GM18867 (cell line): ENCODE measurements around the gene KCNK6.
"Not testable (repeated sequence)": the region's sequence is repeated elsewhere in the genome, so short reads cannot be mapped to it uniquely, and the experiment has no call there.

Source experiments
- ATAC-seq: cut with Tn5 transposase; IDR thresholded peaks from one replicate; pipeline ENCODE4 v1.9.1; 2021; ENCODE audit warnings: mild to moderate bottlenecking, moderate library complexity; ENCODE audit not compliant: unreplicated experiment

KCNK6 gene

DNA sequence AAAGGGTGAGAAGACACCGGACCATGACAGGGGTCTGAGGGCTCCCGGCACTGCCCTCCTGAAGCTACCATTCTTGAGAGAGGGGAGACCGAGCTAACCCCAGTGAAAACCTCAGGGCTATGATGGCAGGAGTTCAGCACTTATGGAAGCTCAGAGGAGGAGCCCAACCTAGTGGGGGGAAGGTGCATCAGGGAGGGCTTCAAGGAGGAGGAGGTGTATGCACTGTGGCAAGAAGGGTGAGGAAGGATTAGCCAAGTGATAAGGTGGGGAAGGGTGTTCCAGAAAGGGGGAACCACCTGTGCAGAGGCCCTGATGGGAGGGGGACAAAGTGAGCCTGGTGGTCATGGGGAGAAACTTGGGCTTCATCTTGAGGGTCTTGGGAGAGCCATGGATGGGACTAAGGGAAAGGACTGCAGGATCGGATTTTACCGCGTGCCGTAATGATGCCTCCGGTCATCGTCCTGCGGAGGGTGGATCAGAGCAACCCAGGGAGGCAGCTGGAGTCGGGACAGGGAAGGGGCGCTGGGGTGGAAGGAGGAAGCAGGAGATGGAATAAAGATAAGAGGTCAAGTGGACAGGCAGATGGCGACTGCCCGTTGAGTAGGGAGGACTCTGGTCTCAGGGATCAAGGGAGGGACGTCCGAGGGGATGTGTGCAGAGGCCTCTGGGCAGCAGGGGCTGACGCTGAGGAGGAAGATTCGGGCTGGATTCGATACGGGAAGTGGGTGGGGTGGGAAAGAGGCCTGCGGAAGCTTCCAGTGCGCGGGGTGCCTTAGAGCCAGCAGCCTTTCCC is 41.4 kb downstream of the KCNK6 start:
- ATAC-seq, result no peak

DNA sequence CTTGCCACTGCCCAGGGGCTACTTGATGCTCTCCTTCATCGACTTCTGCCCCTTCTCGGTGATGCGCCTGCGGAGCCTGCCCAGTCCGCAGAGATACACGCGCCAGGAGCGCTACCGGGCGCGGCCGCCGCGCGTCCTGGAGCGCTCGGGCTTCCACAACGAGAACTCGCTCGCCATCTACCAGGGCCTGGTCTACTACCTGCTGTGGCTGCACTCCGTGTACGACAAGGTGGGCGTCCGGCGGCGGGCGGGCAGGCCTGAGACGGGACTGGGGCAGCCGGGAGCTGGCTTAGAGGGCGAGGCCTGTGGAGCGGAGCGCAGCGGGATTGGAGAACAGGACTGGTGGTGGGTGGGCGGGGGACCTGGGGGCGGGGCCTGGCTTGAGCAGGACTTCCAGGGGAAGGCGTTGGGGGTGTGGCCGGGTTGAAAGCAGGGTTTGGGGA is 42.0 kb downstream of the KCNK6 start:
- peak; percentile 52 for ATAC-seq

DNA sequence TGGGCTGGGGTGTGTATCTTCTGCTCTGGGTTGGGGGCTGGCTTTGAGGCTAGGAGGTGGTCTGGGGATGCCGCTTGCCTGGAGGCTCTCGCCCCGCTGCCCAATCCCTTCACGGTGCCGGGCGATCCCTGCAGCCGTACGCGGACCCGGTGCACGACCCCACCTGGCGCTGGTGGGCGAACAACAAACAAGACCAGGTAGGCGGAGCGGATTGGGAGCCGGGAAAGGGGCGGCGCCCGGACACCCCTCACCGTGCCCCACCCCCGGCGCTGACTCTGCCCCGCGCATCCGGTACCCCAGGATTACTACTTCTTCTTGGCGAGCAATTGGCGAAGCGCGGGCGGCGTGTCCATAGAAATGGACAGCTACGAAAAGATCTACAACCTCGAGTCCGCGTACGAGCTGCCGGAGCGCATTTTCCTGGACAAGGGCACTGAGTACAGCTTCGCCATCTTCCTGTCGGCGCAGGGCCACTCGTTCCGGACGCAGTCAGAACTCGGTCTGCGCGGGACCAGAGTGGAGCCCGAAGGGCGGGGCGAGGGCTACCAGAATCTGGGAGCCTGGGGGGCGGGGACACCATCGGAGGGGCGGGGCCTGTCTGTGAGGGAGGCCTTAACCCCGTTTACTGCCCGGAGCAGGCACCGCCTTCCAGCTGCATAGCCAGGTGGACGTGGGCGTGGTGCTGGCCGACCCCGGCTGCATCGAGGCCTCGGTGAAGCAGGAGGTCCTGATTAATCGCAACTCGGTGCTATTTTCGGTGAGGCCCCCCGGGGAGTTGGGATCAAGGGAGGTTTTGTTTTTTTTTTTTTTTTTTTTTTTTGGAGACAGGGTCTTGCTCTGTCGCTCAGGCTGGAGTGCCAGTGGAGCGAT is 42.7 kb downstream of the KCNK6 start:
- ATAC-seq, result peak; percentile 47

GRCh38 chr19:38362946-38363688 is 43.5 kb downstream of the KCNK6 start:
- not testable (repeated sequence) for ATAC-seq

DNA sequence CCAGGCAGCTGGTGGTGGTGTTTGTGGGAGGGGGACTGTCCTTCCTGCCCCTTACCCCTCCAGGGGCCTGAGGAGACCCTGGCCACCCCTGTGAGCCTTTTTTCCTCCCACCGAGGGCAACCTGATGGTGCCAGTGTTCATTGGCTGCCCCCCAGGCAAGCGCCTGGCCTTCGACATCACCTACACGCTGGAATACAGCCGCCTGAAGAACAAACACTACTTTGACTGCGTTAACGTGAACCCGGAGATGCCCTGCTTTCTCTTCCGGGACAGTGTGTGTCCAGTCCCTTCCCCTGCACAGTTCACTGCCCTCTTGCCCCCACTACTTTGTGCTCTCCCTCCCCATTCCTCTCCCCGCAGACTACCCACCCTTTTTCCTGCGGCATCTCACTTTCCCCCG is 47.4 kb downstream of the KCNK6 start:
- ATAC-seq, result no peak

DNA sequence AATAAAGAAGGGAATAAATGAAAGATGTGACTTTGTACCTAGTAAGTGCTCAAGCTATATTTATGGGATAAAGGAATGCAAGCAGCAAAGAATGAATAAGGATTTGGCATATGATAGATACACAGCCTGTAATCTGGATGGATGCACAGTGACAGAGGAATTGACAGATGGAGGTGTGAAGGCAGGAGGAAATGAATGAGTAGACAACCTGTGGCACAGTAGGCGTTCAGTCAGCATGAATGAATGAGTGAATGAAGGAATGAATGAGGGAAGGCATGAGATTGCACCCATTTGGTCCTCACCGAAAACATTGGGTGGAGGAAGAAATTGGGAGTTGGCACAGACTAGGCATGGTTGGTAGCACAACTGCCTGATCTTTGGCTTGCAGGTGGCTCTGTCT is 49.9 kb downstream of the KCNK6 start:
- no peak for ATAC-seq

DNA sequence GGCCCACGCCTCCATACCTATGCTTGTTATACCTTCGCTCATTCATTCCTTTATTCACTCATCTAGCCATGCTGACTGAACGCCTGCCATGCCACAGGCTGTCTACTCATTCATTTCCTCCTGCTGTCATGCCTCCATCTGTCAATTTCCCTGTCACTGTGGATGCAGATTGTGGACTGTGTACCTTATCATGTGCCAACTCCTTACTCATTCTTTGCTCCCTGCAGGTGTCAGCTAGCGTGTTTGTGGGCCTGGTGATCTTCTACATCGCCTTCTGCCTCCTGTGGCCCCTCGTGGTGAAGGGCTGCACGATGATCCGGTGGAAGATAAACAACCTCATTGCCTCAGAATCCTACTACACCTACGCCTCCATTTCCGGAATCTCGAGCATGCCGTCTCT is 50.7 kb downstream of the KCNK6 start:
- no peak for ATAC-seq

DNA sequence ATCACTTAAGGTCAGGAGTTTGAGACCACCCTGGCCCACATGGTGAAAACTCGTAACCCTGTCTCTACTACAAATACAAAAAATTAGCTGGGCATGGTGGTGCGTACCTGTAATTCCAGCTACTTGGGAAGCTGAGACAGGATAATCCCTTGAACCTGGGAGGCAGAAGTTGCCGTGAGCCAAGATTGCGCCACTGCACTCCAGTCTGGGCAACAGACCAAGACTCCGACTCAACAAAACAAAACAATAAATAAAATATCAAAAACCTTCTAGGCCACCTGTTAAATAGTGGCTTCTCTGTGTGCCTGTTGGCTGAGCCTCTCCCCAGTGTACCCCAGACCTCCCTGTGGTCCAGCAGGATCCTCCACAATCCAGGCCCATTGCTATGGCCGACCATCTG is 51.4 kb downstream of the KCNK6 start:
- ATAC-seq, result no peak

DNA sequence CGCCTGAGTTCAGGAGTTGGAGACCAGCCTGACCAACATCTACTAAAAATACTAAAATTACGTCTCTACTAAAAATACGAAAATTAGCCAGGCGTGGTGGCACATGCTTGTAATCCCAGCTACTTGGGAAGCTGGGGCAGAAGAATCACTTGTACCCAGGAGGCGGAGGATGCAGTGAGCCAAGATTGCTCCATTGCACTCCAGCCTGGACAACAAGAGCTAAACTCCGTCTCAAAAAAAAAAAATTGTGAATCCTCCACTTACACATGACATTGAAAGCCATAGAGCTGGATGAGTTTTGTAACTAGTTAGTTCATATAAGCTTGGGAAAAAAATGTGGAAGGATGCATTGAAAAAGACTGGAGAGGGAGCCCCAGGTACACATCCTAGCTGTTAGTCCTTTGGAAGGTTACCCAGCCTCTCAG is 54.3 kb downstream of the KCNK6 start:
- ATAC-seq, result no peak

DNA sequence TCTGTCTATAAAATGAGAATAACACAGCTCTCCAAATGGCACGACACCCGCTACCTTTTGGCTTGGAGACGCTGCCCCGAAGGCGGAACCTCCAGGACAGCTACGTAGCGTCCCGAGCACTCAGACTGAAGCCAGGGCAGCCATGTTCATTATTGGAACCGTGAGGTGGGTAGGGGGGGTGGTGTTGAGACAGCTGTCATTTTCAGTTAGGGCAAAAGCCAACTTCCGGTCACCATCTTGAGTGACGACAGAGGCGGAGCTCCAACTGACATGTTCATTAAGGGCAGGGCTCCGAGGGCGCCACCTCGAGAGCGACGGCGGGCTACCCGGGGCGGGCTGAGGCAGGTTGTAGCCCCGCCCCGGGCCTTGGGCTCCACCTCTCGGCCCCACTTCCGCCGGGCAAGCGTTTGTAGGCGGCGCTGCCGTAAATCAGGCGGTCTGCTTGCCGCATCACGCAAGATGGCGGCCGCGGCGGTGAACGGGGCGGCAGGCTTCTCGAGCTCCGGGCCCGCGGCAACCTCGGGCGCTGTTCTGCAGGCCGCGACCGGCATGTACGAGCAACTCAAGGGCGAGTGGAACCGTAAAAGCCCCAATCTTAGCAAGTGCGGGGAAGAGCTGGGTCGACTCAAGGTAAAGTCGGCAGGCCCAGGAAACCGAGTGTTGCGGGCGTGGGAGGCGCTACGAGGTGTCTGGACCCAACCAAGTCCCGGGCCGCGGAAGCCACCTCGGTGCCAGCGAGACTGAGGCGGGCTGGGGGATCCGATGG is 54.9 kb downstream of the KCNK6 start, which contains the start of gene PSMD8:
PSMD8 (plus strand) TSS at position 240 of the 766 bp plus-strand sequence; CDS start at position 271, 31 bp downstream.
- peak; percentile 92 for ATAC-seq

GRCh38 chr19:38375098-38375493 is 55.5 kb downstream of the KCNK6 start:
- ATAC-seq, result no peak

- ATAC-seq, result no peak
Observed at GRCh38 chr19:38375748-38376147, 56.1 kb downstream of the KCNK6 start.

DNA sequence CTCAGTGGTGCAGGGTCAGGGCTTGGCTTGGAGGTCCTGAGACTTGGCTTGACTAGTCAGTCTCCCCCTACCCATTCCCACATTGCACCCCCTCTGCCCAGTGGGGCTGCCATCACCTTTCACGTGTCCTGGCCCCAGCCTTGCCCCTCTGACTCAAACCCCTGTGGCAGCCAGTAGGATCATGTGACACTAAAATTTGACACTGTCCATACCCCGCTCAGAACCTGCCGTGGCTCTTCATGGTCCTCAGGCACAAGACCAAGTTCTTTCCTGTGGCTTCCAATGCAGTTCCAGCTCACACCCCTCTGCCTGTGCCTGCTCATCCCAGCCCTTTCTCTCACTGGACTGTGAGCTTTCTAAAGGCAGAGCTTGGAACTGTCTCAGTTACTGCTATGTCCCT is 56.9 kb downstream of the KCNK6 start:
- ATAC-seq, result no peak

DNA sequence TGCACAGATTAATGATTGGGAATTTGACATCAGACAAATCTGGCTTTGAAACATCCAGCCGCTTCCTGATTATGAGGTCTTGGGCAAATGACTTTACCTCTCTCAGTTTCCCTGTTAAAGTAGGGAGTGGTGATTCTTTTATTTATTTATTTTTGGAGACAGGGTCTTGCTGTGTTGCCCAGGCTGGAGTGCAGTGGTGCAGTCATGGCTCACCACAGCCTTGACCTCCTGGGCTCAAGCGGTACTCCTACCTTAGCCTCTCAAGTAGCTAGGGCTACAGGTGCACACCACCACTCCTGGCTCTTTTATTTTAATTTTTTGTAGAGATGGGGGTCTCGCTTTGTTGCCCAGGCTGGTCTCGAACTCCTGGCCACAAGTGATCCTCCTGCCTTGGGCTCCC is 57.4 kb downstream of the KCNK6 start:
- no peak for ATAC-seq

GRCh38 chr19:38378866-38379265 is 59.2 kb downstream of the KCNK6 start:
- ATAC-seq, result no peak

DNA sequence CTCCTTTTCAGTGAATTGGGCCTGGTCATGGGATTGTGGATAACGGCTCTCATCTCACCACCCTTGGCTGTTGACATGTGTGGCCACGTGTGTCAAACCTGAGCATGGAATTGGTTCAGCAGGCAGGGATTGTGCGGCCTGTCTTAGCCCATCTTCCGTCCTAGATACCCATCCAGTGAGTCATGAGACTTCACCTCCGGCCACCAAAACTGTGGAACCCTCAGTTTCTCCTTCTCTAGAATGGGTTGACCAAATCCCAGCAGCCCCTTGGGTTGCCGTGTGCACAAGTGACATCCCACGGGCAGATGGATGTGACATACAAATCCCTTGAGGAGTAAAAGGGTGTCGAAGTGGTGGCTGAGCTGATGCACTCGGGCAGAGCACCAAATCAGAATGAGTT is 61.5 kb downstream of the KCNK6 start:
- no peak for ATAC-seq
